Activated CD8-positive, alpha-beta T cell treated with anti-CD3 and anti-CD28 coated beads for 36 hours (primary cell): ENCODE data around the gene STK33. TPM values are rescaled to one million over a fixed set of nuclear protein-coding genes. Genes with fewer than 3 reads are reported as not detected.

Experiments used
- ATAC-seq: fragments of 200-7000 bp; cut with Tn5 transposase; one replicate; pipeline ENCODE4 v1.10.0; 2021; ENCODE audit warnings: mild to moderate bottlenecking, moderate library complexity
- CTCF ChIA-PET: fragments of 350-600 bp; sonication (Branson Sonifier 250); formaldehyde crosslinking; loops from one replicate; lab custom pipeline; 2021; ENCODE audit warnings: antibody characterized with exemption; lab: Charles Lee
- POLR2A ChIA-PET: fragments of 350-600 bp; sonication (Branson Sonifier 250); formaldehyde crosslinking; loops from one replicate; lab custom pipeline; 2021; ENCODE audit warnings: antibody characterized with exemption; lab: Charles Lee
- DNase-seq: peaks from one replicate; pipeline ENCODE4 v3.0.0-alpha.2; 2020
- H3K27ac Mint-ChIP-seq: one replicate; pipeline ENCODE4 v1.8.0; 2021; ENCODE audit warnings: mild to moderate bottlenecking, mixed read lengths
- H3K27me3 Mint-ChIP-seq: one replicate; pipeline ENCODE4 v1.8.0; 2021; ENCODE audit warnings: mixed read lengths
- H3K36me3 Mint-ChIP-seq: one replicate; pipeline ENCODE4 v1.8.0; 2021; ENCODE audit warnings: low read depth, mixed read lengths
- H3K4me1 Mint-ChIP-seq: one replicate; pipeline ENCODE4 v1.8.0; 2021; ENCODE audit warnings: low read depth, mixed read lengths
- H3K4me3 Mint-ChIP-seq: one replicate; pipeline ENCODE4 v1.8.0; 2021; ENCODE audit warnings: mild to moderate bottlenecking, moderate library complexity, mixed read lengths
- H3K9me3 Mint-ChIP-seq: one replicate; pipeline ENCODE4 v1.8.0; 2021; ENCODE audit warnings: mixed read lengths
- CTCF ChIP-seq: fragments of 200-600 bp; IDR thresholded peaks from one replicate; pipeline ENCODE4 v1.8.0; 2022; ENCODE audit warnings: antibody characterized with exemption, mild to moderate bottlenecking
- intact Hi-C: fragments of 100-400 bp; cut with micrococcal nuclease; formaldehyde crosslinking; loops from one replicate; pipeline ENCODE4 v1.10.0; 2022
- total RNA-seq, 2 experiments: library from RNA; stranded (reverse); gene quantifications; one replicate each; pipeline ENCODE4 v1.2.3, GENCODE V29; 2021

STK33 gene
- total RNA-seq, 2 experiments from 2014 or later = 1.3 to 3.6 TPM

GRCh38 chr11:8598506-8598905 is 4.5 kb upstream of the STK33 start:
- H3K27ac Mint-ChIP-seq = no peak overlapping the region
- ChIA-PET POLR2A (no interaction called here), CTCF (interaction anchor here (1.1 kb wide), 1 partner anchor 403 kb away, joined by 3 read pairs; no protein-coding TSS in a partner anchor)
- ATAC-seq (no peak), DNase-seq (no peak)
- intact Hi-C loops = no loop called here
- H3K36me3 Mint-ChIP-seq = no peaks in the 10 kb centered on the region
- no peak overlapping the region for H3K4me3 Mint-ChIP-seq
- peaks cover 24% of the 10 kb centered on the region for H3K27me3 Mint-ChIP-seq
- no peak for TF ChIP-seq CTCF
- H3K9me3 Mint-ChIP-seq = no peaks in the 10 kb centered on the region
- H3K4me1 Mint-ChIP-seq = peaks cover 3% of the 10 kb centered on the region

GRCh38 chr11:8597182-8597581 is 3.2 kb upstream of the STK33 start:
- intact Hi-C loops = no loop called here
- TF ChIP-seq CTCF = no peak
- Mint-ChIP-seq H3K27ac (no peak overlapping the region), H3K27me3 (peaks cover 31% of the 10 kb centered on the region), H3K9me3 (no peaks in the 10 kb centered on the region), H3K36me3 (no peaks in the 10 kb centered on the region), H3K4me3 (no peak overlapping the region), H3K4me1 (peaks cover 3% of the 10 kb centered on the region)
- no peak for ATAC-seq
- ChIA-PET POLR2A (no interaction called here), CTCF (no interaction called here)
- DNase-seq = no peak

- ChIA-PET CTCF (no interaction called here), POLR2A (no interaction called here)
- H3K9me3 Mint-ChIP-seq = no peaks in the 10 kb centered on the region
- peaks cover 3% of the 10 kb centered on the region for H3K4me1 Mint-ChIP-seq
- H3K27me3 Mint-ChIP-seq = peaks cover 35% of the 10 kb centered on the region
- no peak overlapping the region for H3K27ac Mint-ChIP-seq
- no peak for TF ChIP-seq CTCF
- H3K36me3 Mint-ChIP-seq = no peaks in the 10 kb centered on the region
- no peak overlapping the region for H3K4me3 Mint-ChIP-seq
- no peak for ATAC-seq
- intact Hi-C loops = no loop called here
- DNase-seq = no peak
Observed at GRCh38 chr11:8596504-8597046, 2.5 kb upstream of the STK33 start.

- H3K36me3 Mint-ChIP-seq = no peaks in the 10 kb centered on the region
- H3K27ac Mint-ChIP-seq = no peak overlapping the region
- H3K27me3 Mint-ChIP-seq = peaks cover 38% of the 10 kb centered on the region
- TF ChIP-seq CTCF = no peak
- H3K4me1 Mint-ChIP-seq = peaks cover 3% of the 10 kb centered on the region
- H3K4me3 Mint-ChIP-seq = peak overlapping the region; percentile 73
- no peaks in the 10 kb centered on the region for H3K9me3 Mint-ChIP-seq
- CTCF ChIA-PET = interaction anchor here (1.2 to 1.8 kb wide), 4 partner anchors 9 to 494 kb away, joined by 3 to 6 read pairs (median 4); partner anchors contain the start of gene LMO1
- intact Hi-C loops = no loop called here
- ATAC-seq (peak; percentile 31), DNase-seq (no peak)
- POLR2A ChIA-PET = interaction anchor here (1.7 kb wide), 1 partner anchor 89 kb away, joined by 9 read pairs; the partner anchor contains the start of genes RPL27A and TRIM66
Observed at GRCh38 chr11:8593455-8593854, 573 bp downstream of the STK33 start.

GRCh38 chr11:8587915-8588314 is 6.1 kb downstream of the STK33 start:
- peaks cover 18% of the 10 kb centered on the region for H3K27me3 Mint-ChIP-seq
- no peaks in the 10 kb centered on the region for H3K36me3 Mint-ChIP-seq
- H3K4me1 Mint-ChIP-seq = no peaks in the 10 kb centered on the region
- DNase-seq (no peak), ATAC-seq (no peak)
- no peaks in the 10 kb centered on the region for H3K9me3 Mint-ChIP-seq
- TF ChIP-seq CTCF = no peak
- no peak overlapping the region for H3K27ac Mint-ChIP-seq
- no peak overlapping the region for H3K4me3 Mint-ChIP-seq
- CTCF ChIA-PET = no interaction called here
- POLR2A ChIA-PET = interaction anchor here (0.7 kb wide), 1 partner anchor 569 kb away, joined by 3 read pairs; no protein-coding TSS in a partner anchor
- intact Hi-C loops = no loop called here
